Mesenchymal stem cell (in vitro differentiated cells and primary cell): ENCODE results near the gene ADK.

Experiments
- DNase-seq: peaks from one replicate; pipeline ENCODE4 v3.0.0-alpha.2; 2013
- H2AFZ ChIP-seq: one replicate; pipeline ENCODE4 v1.6.1; 2013; ENCODE audit warnings: low read depth, mild to moderate bottlenecking, control low read depth, inconsistent platforms, low read length, moderate library complexity
- H2AK5ac ChIP-seq: 2 replicates; pipeline ENCODE4 v1.6.1; 2013; ENCODE audit warnings: low read length, moderate library complexity, mild to moderate bottlenecking, inconsistent platforms; ENCODE audit not compliant: severe bottlenecking
- H2BK120ac ChIP-seq: one replicate; pipeline ENCODE4 v1.6.1; 2013; ENCODE audit warnings: low read depth, mild to moderate bottlenecking, inconsistent platforms, low read length, moderate library complexity
- H2BK12ac ChIP-seq, 2 experiments: one replicate each; pipeline ENCODE4 v1.6.1; 2013; ENCODE audit warnings: inconsistent platforms in 2 of 2, low read length in 2 of 2, mild to moderate bottlenecking in 2 of 2, moderate library complexity in 2 of 2, control low read depth in 1 of 2
- H2BK15ac ChIP-seq: one replicate; pipeline ENCODE4 v1.6.1; 2013; ENCODE audit warnings: mild to moderate bottlenecking, low read depth, inconsistent platforms; ENCODE audit not compliant: poor library complexity, severe bottlenecking
- H2BK5ac ChIP-seq: 2 replicates; pipeline ENCODE4 v1.6.1; 2013; ENCODE audit warnings: low read depth, mild to moderate bottlenecking, low read length, control low read depth, inconsistent platforms; ENCODE audit not compliant: poor library complexity, severe bottlenecking
- H3K14ac ChIP-seq, 2 experiments: one replicate each; pipeline ENCODE4 v1.6.1; 2013; ENCODE audit warnings: inconsistent platforms in 2 of 2, low read length in 2 of 2, control low read depth in 1 of 2, mild to moderate bottlenecking in 1 of 2, moderate library complexity in 1 of 2
- H3K18ac ChIP-seq, 2 experiments: one replicate each; pipeline ENCODE4 v1.6.1; 2013; ENCODE audit warnings: inconsistent platforms in 2 of 2, low read length in 2 of 2, control low read depth in 1 of 2, low read depth in 1 of 2, mild to moderate bottlenecking in 1 of 2
- H3K23ac ChIP-seq, 2 experiments: one replicate each; pipeline ENCODE4 v1.6.1; 2013; ENCODE audit warnings: inconsistent platforms in 2 of 2, low read length in 2 of 2, mild to moderate bottlenecking in 2 of 2, moderate library complexity in 2 of 2, control low read depth in 1 of 2
- H3K27ac ChIP-seq: 2 replicates; pipeline ENCODE4 v1.5.1; 2013; ENCODE audit warnings: mild to moderate bottlenecking, moderate library complexity, low read length, control low read depth, inconsistent platforms; ENCODE audit not compliant: poor library complexity, severe bottlenecking
- H3K27me3 ChIP-seq, 2 experiments: 2 replicates each; pipeline versions ENCODE4 v1.6.1 to v1.7.0; 2013; ENCODE audit warnings: low read length in 2 of 2, mild to moderate bottlenecking in 2 of 2, moderate library complexity in 2 of 2, control low read depth in 1 of 2, inconsistent platforms in 1 of 2; ENCODE audit not compliant: control insufficient read depth in 1 of 2, insufficient read depth in 1 of 2
- H3K36me3 ChIP-seq, 2 experiments: 2 replicates each; pipeline versions ENCODE4 v1.6.1 to v1.7.0; 2013; ENCODE audit warnings: low read length in 2 of 2, control low read depth in 1 of 2, inconsistent platforms in 1 of 2, low read depth in 1 of 2, mild to moderate bottlenecking in 1 of 2; ENCODE audit not compliant: insufficient read depth in 2 of 2, control insufficient read depth in 1 of 2
- H3K4ac ChIP-seq, 2 experiments: one replicate each; pipeline ENCODE4 v1.6.1; 2013; ENCODE audit warnings: inconsistent platforms in 2 of 2, low read length in 2 of 2, mild to moderate bottlenecking in 2 of 2, moderate library complexity in 2 of 2, control low read depth in 1 of 2, low read depth in 1 of 2
- H3K4me1 ChIP-seq: 2 replicates; pipeline ENCODE4 v1.6.1; 2013; ENCODE audit warnings: low read depth, low read length, control low read depth; ENCODE audit not compliant: control insufficient read depth, insufficient read depth
- H3K4me2 ChIP-seq: 2 replicates; pipeline ENCODE4 v1.6.1; 2013; ENCODE audit warnings: low read length, mild to moderate bottlenecking, inconsistent platforms; ENCODE audit not compliant: poor library complexity, severe bottlenecking
- H3K4me3 ChIP-seq, 2 experiments: 2 replicates each; pipeline versions ENCODE4 v1.5.1 to v1.7.0; 2013; ENCODE audit warnings: low read length in 2 of 2, mild to moderate bottlenecking in 2 of 2, control low read depth in 1 of 2, low read depth in 1 of 2; ENCODE audit not compliant: insufficient read depth in 1 of 2
- H3K79me1 ChIP-seq: replicated peaks from 2 replicates; pipeline ENCODE4 v1.6.1; 2013; ENCODE audit warnings: mild to moderate bottlenecking, control low read depth, low read length, inconsistent platforms; ENCODE audit not compliant: poor library complexity, severe bottlenecking
- H3K9ac ChIP-seq: 2 replicates; pipeline ENCODE4 v1.7.0; 2013; ENCODE audit warnings: mild to moderate bottlenecking, low read length, moderate library complexity
- H3K9me3 ChIP-seq: 2 replicates; pipeline ENCODE4 v1.7.0; 2013; ENCODE audit warnings: mild to moderate bottlenecking, low read length; ENCODE audit not compliant: control insufficient read depth
- H4K8ac ChIP-seq: one replicate; pipeline ENCODE4 v1.6.1; 2013; ENCODE audit warnings: inconsistent platforms, mild to moderate bottlenecking, low read length, moderate library complexity
- H4K91ac ChIP-seq: one replicate; pipeline ENCODE4 v1.6.1; 2013; ENCODE audit warnings: mild to moderate bottlenecking, low read length, inconsistent platforms
- WGBS: methylation state at CpG from one replicate; pipeline ENCODE4 v1.1.7; 2013; ENCODE audit warnings: mixed read lengths; 5-methylcytosine and 5-hydroxymethylcytosine counted together

The ADK gene

DNA sequence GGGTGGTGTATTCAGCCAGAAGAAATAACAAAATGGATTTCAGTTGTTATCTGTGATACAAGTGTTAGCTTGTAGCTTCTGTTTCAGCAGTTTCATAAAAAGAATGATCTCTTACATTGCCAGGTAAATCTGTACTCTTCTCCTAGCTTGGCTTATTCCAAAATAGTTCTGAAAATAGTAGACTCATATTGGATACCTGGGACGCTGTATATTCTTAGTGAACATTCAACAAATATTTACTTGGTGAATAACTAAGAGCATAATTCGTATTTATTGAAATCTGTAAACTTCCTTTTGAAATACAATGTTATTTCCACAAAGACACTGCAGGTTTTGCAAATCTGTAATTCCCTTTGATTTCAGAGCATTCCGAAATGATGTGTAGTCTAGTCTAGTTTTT, 249.2 kb downstream of the ADK start:
- no CpG with 5 or more reads among the region's 3 CpGs for WGBS
- no peaks in the 10 kb centered on the region for H3K27me3 ChIP-seq

DNA sequence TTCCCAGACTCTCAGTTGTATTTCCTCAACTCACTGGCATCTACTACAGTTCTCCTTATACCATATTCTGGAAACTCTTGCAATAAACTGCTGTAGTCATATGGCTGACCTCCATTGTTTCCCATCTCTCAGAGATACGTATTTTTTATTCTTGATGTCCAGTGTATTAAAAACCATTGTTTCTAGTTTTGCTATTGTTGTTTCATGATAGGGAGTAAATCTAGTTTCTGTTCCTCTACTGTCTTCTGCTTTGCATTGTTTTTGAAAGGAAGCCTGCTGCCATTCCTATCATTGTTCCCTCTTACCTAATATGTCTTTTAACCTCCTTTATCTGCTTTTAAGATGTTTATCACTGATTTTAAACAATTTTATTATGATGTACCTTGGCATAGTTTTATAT, 255.0 kb downstream of the ADK start:
- H3K23ac ChIP-seq = no peak overlapping the region

More for the DNA sequence above, 249.2 kb downstream of the ADK start:
- Histone ChIP-seq H3K79me1 (peaks cover 4% of the 10 kb centered on the region), H3K4ac (no peak overlapping the region), H3K27ac (no peak overlapping the region), H2BK5ac (no peak overlapping the region), H2BK12ac (no peak overlapping the region), H3K36me3 (peaks cover 6 to 32% of the 10 kb centered on the region in 2 experiments), H3K9ac (no peak overlapping the region), H2BK15ac (no peak overlapping the region), H3K14ac (no peak overlapping the region), H4K91ac (no peak overlapping the region), H3K4me3 (no peak overlapping the region), H3K23ac (no peak overlapping the region), H2AFZ (no peak overlapping the region), H3K9me3 (no peaks in the 10 kb centered on the region), H4K8ac (no peak overlapping the region), H2AK5ac (no peak overlapping the region), H3K4me2 (no peak overlapping the region), H3K18ac (no peak overlapping the region), H2BK120ac (no peak overlapping the region), H3K4me1 (no peaks in the 10 kb centered on the region)
- no peak for DNase-seq

DNA sequence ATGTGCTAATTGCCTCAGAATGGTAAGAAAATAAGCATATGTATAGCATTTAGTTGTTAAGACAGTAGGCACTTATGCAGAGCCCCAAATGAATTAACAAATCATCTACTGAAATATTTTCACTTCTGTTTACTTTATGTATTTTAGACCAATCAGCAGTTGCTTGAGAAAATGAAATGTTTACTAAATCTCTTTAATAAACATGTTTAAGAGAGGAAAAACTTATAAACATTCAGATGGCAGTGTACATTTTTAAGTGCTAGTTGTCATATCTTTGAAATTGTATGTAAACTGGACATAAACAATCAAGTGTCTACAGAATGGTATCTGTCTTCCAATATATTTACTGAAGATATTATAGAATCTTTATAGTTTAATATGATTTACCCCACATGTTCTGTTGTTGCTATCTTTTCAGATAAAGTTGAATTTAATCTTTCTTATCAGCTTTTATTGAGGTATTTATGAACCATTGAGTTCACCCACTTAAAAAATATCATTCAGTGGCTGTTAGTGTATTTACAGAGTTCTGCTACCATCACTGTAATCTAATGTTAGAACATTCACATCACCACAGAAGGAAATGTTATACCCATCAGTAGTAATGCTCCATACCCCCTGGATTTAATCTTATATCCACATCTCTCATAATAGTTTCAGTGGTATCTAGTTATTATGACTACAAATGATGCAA, 264.3 kb downstream of the ADK start:
- Histone ChIP-seq H3K79me1 (peaks cover 2% of the 10 kb centered on the region), H2BK5ac (no peak overlapping the region), H3K27me3 (no peaks in the 10 kb centered on the region), H2AFZ (no peak overlapping the region), H3K27ac (no peak overlapping the region), H4K8ac (no peak overlapping the region), H2AK5ac (no peak overlapping the region), H3K4me1 (no peaks in the 10 kb centered on the region), H4K91ac (no peak overlapping the region), H2BK12ac (no peak overlapping the region), H2BK120ac (no peak overlapping the region), H3K36me3 (peaks cover 6 to 20% of the 10 kb centered on the region in 2 experiments), H3K4me3 (no peak overlapping the region), H3K9me3 (peaks cover 6% of the 10 kb centered on the region), H3K18ac (no peak overlapping the region), H3K14ac (no peak overlapping the region), H3K4ac (no peak overlapping the region), H3K23ac (no peak overlapping the region), H3K9ac (no peak overlapping the region), H2BK15ac (no peak overlapping the region), H3K4me2 (no peak overlapping the region)
- peak; percentile 27 for DNase-seq

More for the DNA sequence above, 255.0 kb downstream of the ADK start:
- no peak overlapping the region for H2BK12ac ChIP-seq
- no peak overlapping the region for H2AFZ ChIP-seq
- H3K14ac ChIP-seq = no peak overlapping the region
- H3K4me2 ChIP-seq = no peak overlapping the region
- H3K27ac ChIP-seq = no peak overlapping the region
- H3K9ac ChIP-seq = no peak overlapping the region
- DNase-seq = no peak
- no peak overlapping the region for H3K4ac ChIP-seq
- H3K36me3 ChIP-seq = peaks cover 6 to 28% of the 10 kb centered on the region in 2 experiments
- H3K4me1 ChIP-seq = no peaks in the 10 kb centered on the region
- peaks cover 6% of the 10 kb centered on the region for H3K79me1 ChIP-seq
- no peak overlapping the region for H3K18ac ChIP-seq
- H2BK120ac ChIP-seq = no peak overlapping the region
- no peak overlapping the region for H2BK15ac ChIP-seq
- no peak overlapping the region for H2AK5ac ChIP-seq
- no peaks in the 10 kb centered on the region for H3K9me3 ChIP-seq
- no peak overlapping the region for H4K91ac ChIP-seq
- H2BK5ac ChIP-seq = no peak overlapping the region
- H4K8ac ChIP-seq = no peak overlapping the region
- no peak overlapping the region for H3K4me3 ChIP-seq
- no CpG with 5 or more reads among the region's 1 CpG for WGBS
- H3K27me3 ChIP-seq = no peaks in the 10 kb centered on the region

DNA sequence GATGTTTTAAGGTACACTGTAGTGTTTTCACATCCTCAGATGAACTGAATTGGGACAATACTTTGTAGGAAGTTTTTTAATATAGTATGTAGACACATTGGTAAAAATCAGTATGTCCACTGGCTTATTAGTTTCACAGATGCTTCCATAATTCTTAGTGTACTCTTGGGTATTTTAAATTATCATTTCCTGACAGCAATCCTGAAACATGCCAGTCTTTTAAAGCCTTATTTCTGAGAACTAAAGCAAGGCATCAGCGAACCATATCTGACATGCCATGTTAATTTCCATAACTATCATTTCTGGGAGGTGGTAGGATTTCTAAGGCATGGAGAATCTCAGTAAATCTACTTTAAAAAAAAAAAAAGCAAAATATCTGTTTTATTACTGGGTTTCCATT, 266.4 kb downstream of the ADK start:
- no peaks in the 10 kb centered on the region for H3K9me3 ChIP-seq
- peaks cover 2% of the 10 kb centered on the region for H3K79me1 ChIP-seq
- H2BK12ac ChIP-seq = no peak overlapping the region
- H3K18ac ChIP-seq = no peak overlapping the region
- no peak overlapping the region for H2AFZ ChIP-seq
- WGBS = no CpG with 5 or more reads among the region's 1 CpG
- peaks cover 3 to 4% of the 10 kb centered on the region in 2 experiments for H3K36me3 ChIP-seq
- no peak overlapping the region for H3K4ac ChIP-seq
- no peak for DNase-seq
- no peak overlapping the region for H3K27ac ChIP-seq
- no peak overlapping the region for H2BK15ac ChIP-seq
- no peak overlapping the region for H4K8ac ChIP-seq
- H2BK5ac ChIP-seq = no peak overlapping the region
- H3K4me1 ChIP-seq = no peaks in the 10 kb centered on the region
- no peak overlapping the region for H3K23ac ChIP-seq
- H2AK5ac ChIP-seq = no peak overlapping the region
- H3K4me2 ChIP-seq = no peak overlapping the region
- no peak overlapping the region for H3K14ac ChIP-seq
- H4K91ac ChIP-seq = no peak overlapping the region
- H2BK120ac ChIP-seq = no peak overlapping the region
- no peak overlapping the region for H3K4me3 ChIP-seq
- H3K9ac ChIP-seq = no peak overlapping the region
- H3K27me3 ChIP-seq = no peaks in the 10 kb centered on the region
